IPS-NIHi11 (cell line): Measurements from ENCODE around the gene CACNA1H.

Experiments used
- DNase-seq: peaks from one replicate; pipeline ENCODE4 v3.0.0; 2012; ENCODE audit warnings: mixed read lengths, low spot score

The CACNA1H gene

GRCh38 chr16:1152651-1153259 is at the start of gene CACNA1H:
CACNA1H (plus strand) TSS chr16:1153106; CDS start chr16:1153738, 632 bp downstream.
- peak; percentile 95 for DNase-seq

DNA sequence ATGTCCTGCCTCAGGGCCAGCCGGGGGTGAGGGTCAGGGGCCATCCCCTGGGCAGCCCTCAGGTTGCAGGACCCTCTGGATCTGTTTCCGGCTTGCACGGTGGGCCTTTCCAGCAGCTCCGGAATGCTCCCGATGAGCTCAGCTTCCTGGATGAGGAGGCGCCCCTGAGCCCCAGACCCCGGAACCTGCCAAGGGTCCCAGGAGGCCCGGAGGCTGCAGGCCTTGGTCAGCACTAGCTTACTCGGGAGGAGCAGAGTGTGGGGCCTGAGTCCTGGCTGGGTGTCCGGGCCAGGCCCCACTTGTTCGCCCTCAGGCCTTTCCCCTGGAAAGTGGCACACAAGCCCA is 49.3 kb upstream of the CACNA1H start:
- no peak for DNase-seq

DNA sequence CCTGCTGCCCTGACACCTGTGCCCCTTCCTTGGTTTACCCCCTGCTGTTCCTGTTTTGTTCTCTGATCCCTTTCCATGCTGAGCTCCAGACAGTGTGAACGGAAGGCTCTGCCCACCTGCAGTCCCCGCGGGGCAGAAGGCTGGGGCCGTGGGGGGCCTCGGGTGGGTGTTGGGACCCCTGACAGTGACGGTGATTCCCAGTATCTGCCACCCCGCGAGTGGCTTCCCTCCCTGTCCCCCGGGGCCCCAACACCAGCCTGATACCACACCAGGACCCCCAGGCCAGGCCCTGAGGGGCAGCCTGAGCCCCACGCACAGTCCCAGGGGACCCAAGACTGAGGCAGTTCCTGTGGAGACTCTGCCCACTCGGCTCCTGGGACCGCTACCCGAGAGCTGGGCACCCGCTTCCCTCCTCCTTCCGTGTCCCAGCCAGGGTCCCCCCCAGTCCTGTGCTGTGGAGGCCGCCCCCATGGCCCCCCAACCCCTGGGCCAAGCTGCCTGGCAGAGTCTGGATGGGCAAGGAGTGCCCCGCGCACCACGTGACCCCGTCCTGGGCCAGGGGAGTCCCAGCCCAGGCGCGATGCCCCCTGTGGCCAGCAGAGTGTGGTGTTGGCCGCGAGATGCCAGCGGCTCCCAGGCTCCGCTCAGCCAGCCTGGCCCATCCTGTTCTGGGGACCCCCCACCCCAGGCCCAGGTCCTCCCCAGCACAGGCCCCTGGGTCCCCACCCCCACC is 46.9 kb upstream of the CACNA1H start:
- peak; percentile 98 for DNase-seq

- DNase-seq, result no peak
These were observed 46.2 kb upstream of the CACNA1H start for GRCh38 chr16:1106659-1107058.

DNA sequence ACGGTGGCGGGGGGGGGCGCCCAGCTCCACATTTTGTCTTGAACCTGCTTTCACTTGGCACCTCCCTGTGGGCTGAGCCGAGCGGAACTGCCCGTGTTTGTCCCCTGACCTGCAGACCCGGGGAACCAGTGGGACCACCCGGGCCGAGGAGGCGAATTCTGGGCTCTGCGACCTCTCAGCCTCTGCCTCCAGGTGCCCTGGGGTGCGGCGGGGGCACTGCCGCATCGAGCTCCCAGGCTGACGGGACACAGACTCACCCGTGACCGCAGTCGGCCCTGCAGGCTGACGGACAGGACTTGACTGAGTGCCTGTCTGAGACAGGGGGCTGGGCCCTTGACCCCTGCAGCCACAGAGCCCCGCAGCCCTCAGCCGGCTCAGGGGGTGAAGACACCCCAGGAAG is 45.8 kb upstream of the CACNA1H start:
- DNase-seq, result no peak

DNA sequence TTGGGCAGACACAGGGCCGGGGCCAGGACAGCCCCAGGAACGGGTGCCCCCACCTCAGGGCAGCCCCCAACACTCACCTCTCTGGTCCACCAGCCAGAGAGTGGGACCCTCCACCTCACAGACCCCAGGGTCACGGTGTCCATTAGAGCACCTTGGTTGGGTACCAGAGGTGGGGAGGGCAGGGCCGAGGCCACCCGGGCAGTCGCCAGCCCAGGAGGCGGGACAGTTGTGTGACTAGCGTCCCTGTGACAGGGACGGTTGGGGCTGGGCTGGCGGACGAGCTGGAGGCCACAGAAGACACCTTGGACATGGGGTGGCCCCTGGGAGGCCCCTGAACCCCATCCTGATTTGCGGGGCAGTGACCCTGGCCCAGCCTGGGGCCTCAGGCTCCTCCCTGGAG is 45.2 kb upstream of the CACNA1H start:
- DNase-seq, result no peak

- DNase-seq, result no peak
These were observed 44.3 kb upstream of the CACNA1H start for GRCh38 chr16:1108299-1109252.

GRCh38 chr16:1109648-1110047 is 43.3 kb upstream of the CACNA1H start:
- no peak for DNase-seq

DNA sequence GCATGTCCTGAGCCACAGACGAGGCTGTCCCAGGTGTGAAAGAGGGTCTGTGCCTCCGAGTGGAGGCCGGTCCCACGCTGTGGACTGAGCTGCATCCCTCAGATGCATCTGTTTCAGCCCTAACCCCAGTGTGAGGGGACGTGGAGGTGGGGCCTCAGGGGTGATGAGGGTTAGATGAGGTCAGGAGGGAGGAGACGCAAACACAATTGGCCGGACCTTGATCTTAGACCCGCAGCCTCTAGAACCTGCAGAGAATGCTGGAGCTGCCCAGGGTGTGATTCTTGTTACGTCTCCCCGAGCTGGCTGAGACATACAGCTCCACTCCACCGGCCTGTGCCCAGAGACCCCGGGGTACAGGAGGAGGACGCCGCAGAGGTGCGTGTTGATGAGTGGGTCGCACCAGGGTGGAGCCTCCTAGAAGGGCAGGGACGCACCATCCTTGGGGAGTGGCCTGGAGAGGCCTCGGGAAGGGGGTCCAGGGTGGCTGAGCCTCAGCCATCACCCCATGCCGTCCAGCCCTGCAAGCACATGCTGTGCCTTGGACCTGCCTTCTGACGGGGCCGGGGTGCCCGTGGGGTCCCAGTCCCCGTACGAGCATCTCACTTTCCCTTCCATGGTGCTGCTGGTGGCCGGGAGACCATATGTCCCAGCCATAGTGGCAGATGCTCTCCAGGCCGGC is 40.3 kb upstream of the CACNA1H start:
- no peak for DNase-seq

DNA sequence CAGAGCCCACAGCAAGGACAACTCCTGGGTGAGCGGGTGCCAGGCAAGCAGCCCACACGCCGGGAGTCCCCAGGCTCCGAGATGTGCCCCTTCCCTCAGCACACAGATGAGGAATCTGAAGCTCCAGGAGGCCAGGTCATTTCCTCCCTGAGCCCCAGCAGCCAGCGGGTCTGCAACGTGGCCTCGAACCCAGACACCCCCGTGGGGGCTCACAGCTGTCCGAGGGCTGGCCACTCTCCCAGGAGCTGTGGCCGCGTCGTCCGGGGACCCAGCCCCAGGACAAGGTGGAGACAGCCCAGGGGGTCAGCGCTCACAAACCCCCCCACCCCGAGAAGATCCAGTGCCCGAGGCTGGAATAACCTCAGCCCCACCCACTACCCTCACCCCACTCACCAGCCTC is 39.4 kb upstream of the CACNA1H start:
- no peak for DNase-seq

- no peak for DNase-seq
These were observed 38.9 kb upstream of the CACNA1H start for GRCh38 chr16:1113889-1114526.

DNA sequence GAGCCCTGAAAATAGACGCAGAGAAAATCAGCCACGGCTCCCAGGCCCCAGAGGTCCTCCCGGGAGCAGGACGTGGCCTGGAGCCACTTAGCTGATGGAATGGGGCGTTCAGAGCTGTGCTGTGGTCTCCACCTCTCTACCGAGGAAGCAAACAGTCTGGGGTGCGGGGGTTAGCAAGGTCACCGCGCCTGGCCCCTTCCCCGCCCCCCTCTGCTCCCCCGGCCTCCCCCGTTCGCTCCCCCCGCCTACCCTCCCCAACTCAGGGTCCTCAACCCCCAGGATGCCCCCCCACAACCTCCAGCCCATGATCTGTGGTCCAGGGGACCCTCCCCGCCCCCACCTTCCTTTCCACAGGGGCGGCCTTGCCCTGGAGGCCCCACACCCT is 36.2 kb upstream of the CACNA1H start:
- DNase-seq, result no peak

- no peak for DNase-seq
These were observed 35.6 kb upstream of the CACNA1H start for GRCh38 chr16:1117176-1117900.

DNA sequence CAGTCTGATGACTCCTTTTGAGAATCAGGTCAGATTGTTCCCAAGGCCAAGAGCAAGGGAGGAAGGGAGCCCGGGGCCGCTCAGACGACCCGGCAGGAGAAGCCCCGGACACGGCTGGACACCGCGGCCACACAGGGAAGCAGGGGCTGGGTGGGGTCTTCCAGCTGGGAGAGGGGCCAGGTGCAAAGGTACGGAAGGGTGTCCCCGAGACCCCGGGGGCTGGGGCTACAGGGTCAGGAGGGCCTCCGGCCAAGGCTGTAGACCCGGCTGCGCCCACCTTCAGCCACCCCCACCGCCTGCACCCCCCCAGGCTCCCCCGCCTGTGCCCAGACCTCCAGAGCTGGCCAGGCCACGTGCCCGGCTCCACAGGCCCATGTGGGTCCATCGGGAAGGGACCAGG is 35.0 kb upstream of the CACNA1H start:
- DNase-seq, result no peak

- DNase-seq, result no peak
These were observed 33.8 kb upstream of the CACNA1H start for GRCh38 chr16:1119129-1119528.

GRCh38 chr16:1119766-1120576 is 32.9 kb upstream of the CACNA1H start:
- DNase-seq, result no peak

DNA sequence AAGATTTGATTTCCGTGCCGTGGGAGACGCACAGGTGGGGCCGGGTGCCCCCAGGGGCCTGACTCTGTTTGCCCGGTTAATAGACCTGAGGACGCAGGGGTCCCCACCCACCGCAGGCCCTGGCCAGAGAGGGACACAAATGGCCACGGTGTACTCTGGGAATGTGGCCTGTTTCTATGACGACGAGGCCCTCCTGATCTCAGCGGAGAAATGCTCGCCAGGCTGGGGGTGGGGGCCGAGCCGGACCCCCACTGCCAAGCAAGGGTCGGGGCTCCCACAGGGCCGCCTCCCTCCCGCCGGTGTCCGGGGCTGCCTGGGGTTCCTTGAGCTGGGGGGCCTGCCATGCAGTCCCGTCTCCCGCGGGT is 32.3 kb upstream of the CACNA1H start:
- DNase-seq, result no peak

DNA sequence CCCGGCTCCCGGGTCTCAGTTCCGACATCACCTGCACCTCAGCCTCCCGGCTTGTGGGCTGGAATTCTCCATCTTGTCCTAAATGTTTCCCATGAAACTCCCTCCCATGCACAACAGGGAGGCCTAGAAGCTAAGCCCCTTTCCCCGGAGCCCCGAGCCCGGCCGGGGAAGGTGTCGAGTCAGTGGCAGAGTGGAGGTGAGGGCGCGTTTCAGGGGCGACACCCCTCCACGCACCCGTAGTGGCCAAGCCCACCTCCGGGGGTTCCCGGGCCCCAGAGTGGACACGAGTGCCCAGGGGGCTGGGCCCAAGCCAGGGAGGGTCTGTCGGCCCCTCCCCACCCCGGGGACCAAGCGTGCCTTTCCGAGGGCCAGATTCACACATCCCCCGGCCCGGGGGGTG is 31.9 kb upstream of the CACNA1H start:
- no peak for DNase-seq

- no peak for DNase-seq
These were observed 31.1 kb upstream of the CACNA1H start for GRCh38 chr16:1121601-1122397.

DNA sequence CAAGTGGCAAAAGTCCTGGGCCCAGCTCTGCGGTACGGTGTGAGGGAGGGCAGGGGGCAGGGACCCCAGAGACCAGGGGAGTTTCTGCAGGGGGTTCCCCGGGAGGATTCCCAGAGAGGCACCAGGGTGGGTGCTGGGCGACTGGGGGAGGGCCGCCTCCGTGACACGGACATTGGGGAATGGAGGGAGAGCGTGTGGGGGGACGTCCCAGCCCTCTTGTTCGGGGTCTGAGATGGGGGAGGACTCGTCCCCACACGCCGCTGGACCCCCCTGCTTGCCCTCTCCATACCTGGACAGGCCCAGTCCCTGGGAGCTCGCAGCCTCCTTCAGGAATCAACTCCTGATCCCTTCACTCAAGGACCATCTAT is 30.5 kb upstream of the CACNA1H start:
- no peak for DNase-seq
